GM12878 (cell line): ENCODE data around the gene ITGAL.

Experiments used
- BHLHE40 ChIP-seq, 2 experiments: fragments of 450-650 bp in 1 of 2; IDR thresholded peaks; 2 replicates each; pipeline ENCODE4 v1.6.1; 2011 to 2017; ENCODE audit warnings: low read depth in 2 of 2, borderline replicate concordance in 1 of 2, improper control_type of control experiment in 1 of 2, low read length in 1 of 2, mild to moderate bottlenecking in 1 of 2
- RB1 ChIP-seq: fragments of 450-650 bp; formaldehyde crosslinking; IDR thresholded peaks from 2 replicates; pipeline ENCODE4 v1.6.1; 2017; ENCODE audit warnings: mild to moderate bottlenecking, borderline replicate concordance
- SP1 ChIP-seq: IDR thresholded peaks from one replicate; pipeline ENCODE4 v1.6.1; 2011; ENCODE audit warnings: low read depth, low read length

DNA sequence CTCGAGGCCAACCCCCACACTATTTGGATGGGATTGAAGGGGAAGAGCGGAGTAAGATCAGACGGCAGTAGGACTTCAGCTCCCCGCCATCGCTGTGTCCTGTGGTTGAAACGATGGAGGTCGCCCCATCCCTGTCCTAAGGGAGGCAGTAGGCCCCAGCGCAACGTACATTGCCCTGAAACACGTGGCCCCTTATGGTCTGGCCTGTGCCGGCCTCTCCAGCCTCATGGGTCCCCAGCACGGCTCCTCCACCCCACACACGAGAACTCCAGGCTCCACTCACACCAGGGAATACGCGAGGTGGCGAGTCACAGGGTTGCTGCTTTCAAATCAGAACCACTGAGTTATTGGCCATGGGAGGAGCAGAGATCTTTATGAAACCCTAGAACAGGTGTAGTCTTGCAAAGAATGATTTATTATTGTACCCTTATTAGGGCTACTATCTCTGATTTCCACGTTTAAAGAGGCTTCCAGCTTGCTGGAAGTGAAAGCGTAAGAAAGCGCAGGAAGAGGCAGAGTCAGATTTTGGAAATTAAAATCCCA is 42.0 kb upstream of the ITGAL start:
- TF ChIP-seq RB1 (no peak), SP1 (no peak), BHLHE40 (IDR thresholded peaks at IDR 0.05; ENCODE audit: borderline replicate concordance in 1 of 2, low read depth in 2 of 2, low read length in 1 of 2) (no peak)
